H1 (cell line): Measurements from ENCODE around the gene PLXNA4. TPM values are rescaled to one million over a fixed set of nuclear protein-coding genes. Genes with fewer than 3 reads are reported as not detected.

Experiments used
- CTCF ChIA-PET: fragments of 300-600 bp; sonication (Branson Sonifier 250); formaldehyde crosslinking; loops from one replicate; lab custom pipeline; 2021; ENCODE audit not compliant: partially characterized antibody; lab: Charles Lee
- POLR2A ChIA-PET: fragments of 300-600 bp; sonication (Branson Sonifier 250); formaldehyde crosslinking; loops from one replicate; lab custom pipeline; 2021; ENCODE audit warnings: inconsistent platforms; ENCODE audit not compliant: partially characterized antibody; lab: Charles Lee
- DNase-seq, 2 experiments: peaks; one replicate each; pipeline versions ENCODE4 v3.0.0 to v3.0.0-alpha.2; 2010 to 2022; ENCODE audit warnings: low spot score in 2 of 2, low read depth in 1 of 2, mixed read lengths in 1 of 2
- FAIRE-seq: peaks from 2 replicates; lab custom pipeline; 2011; peaks lifted over from hg19 to GRCh38; lab: Jason Lieb, UNC
- H2AFZ ChIP-seq: 2 replicates; pipeline ENCODE4 v1.8.1; 2012; ENCODE audit warnings: low read length, inconsistent platforms
- H2AK5ac ChIP-seq: 2 replicates; pipeline ENCODE4 v1.6.1; 2013; ENCODE audit warnings: low read depth, low read length
- H2BK120ac ChIP-seq: replicated peaks from 2 replicates; pipeline ENCODE3; 2013; ENCODE audit warnings: low read depth, low read length, inconsistent platforms
- H2BK12ac ChIP-seq: 2 replicates; pipeline ENCODE4 v1.6.1; 2013; ENCODE audit warnings: low read depth, low read length
- H2BK15ac ChIP-seq: 2 replicates; pipeline ENCODE4 v1.6.1; 2013; ENCODE audit warnings: low read length
- H2BK20ac ChIP-seq: 2 replicates; pipeline ENCODE4 v1.6.1; 2013; ENCODE audit warnings: low read length
- H2BK5ac ChIP-seq: 2 replicates; pipeline ENCODE4 v1.6.1; 2013; ENCODE audit warnings: low read depth, low read length
- H3K14ac ChIP-seq: 2 replicates; pipeline ENCODE4 v1.6.1; 2013; ENCODE audit warnings: inconsistent platforms; ENCODE audit not compliant: insufficient read length
- H3K18ac ChIP-seq: 2 replicates; pipeline ENCODE4 v1.6.1; 2013; ENCODE audit warnings: low read length; ENCODE audit errors: extremely low read depth
- H3K23ac ChIP-seq: 2 replicates; pipeline ENCODE4 v1.6.1; 2013; ENCODE audit warnings: inconsistent platforms; ENCODE audit not compliant: insufficient read length
- H3K23me2 ChIP-seq: 2 replicates; pipeline ENCODE4 v1.6.1; 2013; ENCODE audit warnings: low read depth, low read length
- H3K27ac ChIP-seq: 2 replicates; pipeline ENCODE4 v1.6.1; 2011; ENCODE audit warnings: low read depth, low read length, inconsistent platforms
- H3K27me3 ChIP-seq, 4 experiments: replicated peaks in 1 of 4; 1 replicate in 1 of 4; 2 replicates in 3 of 4; pipeline versions ENCODE4 v1.6.1 to v1.8.1; 2011 to 2013; ENCODE audit warnings: low read length in 3 of 4, mild to moderate bottlenecking in 3 of 4, inconsistent platforms in 2 of 4, mixed read lengths in 2 of 4, moderate library complexity in 1 of 4; ENCODE audit not compliant: control insufficient read depth in 3 of 4, insufficient read depth in 3 of 4; ENCODE audit errors: extremely low read depth in 1 of 4
- H3K36me3 ChIP-seq, 4 experiments: 2 replicates each; pipeline versions ENCODE4 v1.6.1 to v1.8.1; 2011 to 2013; ENCODE audit warnings: mild to moderate bottlenecking in 4 of 4, low read length in 3 of 4, moderate library complexity in 2 of 4, control low read depth in 1 of 4, inconsistent platforms in 1 of 4; ENCODE audit not compliant: insufficient read depth in 4 of 4, control insufficient read depth in 2 of 4
- H3K4ac ChIP-seq: replicated peaks from 2 replicates; pipeline ENCODE3; 2013; ENCODE audit warnings: low read length, low read depth, mixed read lengths, inconsistent platforms; ENCODE audit not compliant: insufficient read length
- H3K4me1 ChIP-seq, 4 experiments: replicated peaks in 1 of 4; 1 replicate in 1 of 4; 2 replicates in 3 of 4; pipeline versions ENCODE4 v1.6.1 to v1.8.1; 2011 to 2013; ENCODE audit warnings: low read length in 3 of 4, inconsistent platforms in 2 of 4, mixed read lengths in 1 of 4; ENCODE audit not compliant: insufficient read depth in 4 of 4, control insufficient read depth in 3 of 4
- H3K4me2 ChIP-seq, 2 experiments: 2 replicates each; pipeline versions ENCODE4 v1.6.1 to v1.8.1; 2011 to 2013; ENCODE audit warnings: low read depth in 2 of 2, low read length in 2 of 2, control low read depth in 1 of 2, inconsistent platforms in 1 of 2, mild to moderate bottlenecking in 1 of 2; ENCODE audit not compliant: insufficient read depth in 1 of 2
- H3K4me3 ChIP-seq, 4 experiments: fragments of 200-600, 300-600 bp in 1 of 4; sonication (generic), shearing (Covaris generic), sonication (Bioruptor Twin) in 1 of 4; 2 replicates each; pipeline versions ENCODE4 v1.5.1 to v1.8.1; 2011 to 2016; ENCODE audit warnings: low read length in 4 of 4, low read depth in 3 of 4, control low read depth in 2 of 4, inconsistent platforms in 2 of 4, mild to moderate bottlenecking in 2 of 4, mixed read lengths in 1 of 4, moderate library complexity in 1 of 4; ENCODE audit not compliant: insufficient read depth in 2 of 4; ENCODE audit errors: extremely low read depth in 1 of 4
- H3K56ac ChIP-seq: replicated peaks from 2 replicates; pipeline ENCODE3; 2013; ENCODE audit warnings: low read depth, mild to moderate bottlenecking, mixed read lengths, low read length, inconsistent platforms; ENCODE audit not compliant: insufficient read length
- H3K79me1 ChIP-seq: 2 replicates; pipeline ENCODE4 v1.6.1; 2013; ENCODE audit warnings: low read depth, low read length, control low read depth
- H3K79me2 ChIP-seq, 2 experiments: 2 replicates each; pipeline versions ENCODE4 v1.6.1 to v1.8.1; 2012 to 2013; ENCODE audit warnings: low read length in 2 of 2, mild to moderate bottlenecking in 2 of 2, inconsistent platforms in 1 of 2; ENCODE audit not compliant: insufficient read depth in 2 of 2, control insufficient read depth in 1 of 2
- H3K9ac ChIP-seq, 4 experiments: replicated peaks in 1 of 4; 1 replicate in 1 of 4; 2 replicates in 3 of 4; pipeline versions ENCODE4 v1.6.1 to v1.8.1; 2011 to 2013; ENCODE audit warnings: low read depth in 3 of 4, low read length in 3 of 4, control low read depth in 2 of 4, mild to moderate bottlenecking in 2 of 4, moderate library complexity in 2 of 4, inconsistent platforms in 1 of 4; ENCODE audit errors: extremely low read depth in 1 of 4
- H3K9me3 ChIP-seq, 2 experiments: 2 replicates each; pipeline versions ENCODE4 v1.6.1 to v1.8.1; 2012 to 2013; ENCODE audit warnings: mild to moderate bottlenecking in 2 of 2, moderate library complexity in 2 of 2, control low read depth in 1 of 2, inconsistent platforms in 1 of 2, low read depth in 1 of 2, low read length in 1 of 2, mixed read lengths in 1 of 2; ENCODE audit not compliant: insufficient read depth in 2 of 2
- H4K20me1 ChIP-seq, 2 experiments: replicated peaks in 1 of 2; 2 replicates each; pipeline versions ENCODE3 to v1.8.1; 2011 to 2013; ENCODE audit warnings: inconsistent platforms in 2 of 2, low read length in 2 of 2, mild to moderate bottlenecking in 1 of 2; ENCODE audit not compliant: insufficient read depth in 2 of 2, control insufficient read depth in 1 of 2
- H4K5ac ChIP-seq: 2 replicates; pipeline ENCODE4 v1.6.1; 2013; ENCODE audit warnings: low read length, low read depth, mixed read lengths, inconsistent platforms; ENCODE audit not compliant: insufficient read length
- H4K8ac ChIP-seq: 2 replicates; pipeline ENCODE4 v1.8.0; 2013; ENCODE audit warnings: mild to moderate bottlenecking, moderate library complexity, low read length, inconsistent platforms; ENCODE audit not compliant: insufficient read depth; ENCODE audit errors: extremely low read depth
- H4K91ac ChIP-seq: replicated peaks from 2 replicates; pipeline ENCODE3; 2013; ENCODE audit warnings: low read length, mixed read lengths, inconsistent platforms; ENCODE audit not compliant: insufficient read length
- CBX5 ChIP-seq: fragments of 300-800, 300-1000 bp; sonication (generic); IDR thresholded peaks from 2 replicates; pipeline ENCODE4 v1.7.1; 2016; ENCODE audit warnings: antibody characterized with exemption, low read length, low read depth
- EGR1 ChIP-seq: IDR thresholded peaks from 2 replicates; pipeline ENCODE4 v1.6.1; 2011; ENCODE audit warnings: low read depth, low read length, borderline replicate concordance
- SIRT6 ChIP-seq: IDR thresholded peaks from one replicate; pipeline ENCODE4 v1.7.1; 2012; ENCODE audit warnings: low read length, inconsistent platforms
- TCF12 ChIP-seq: IDR thresholded peaks from 2 replicates; pipeline ENCODE4 v1.6.1; 2011; ENCODE audit warnings: low read depth, mild to moderate bottlenecking, low read length
- WGBS, 2 experiments: shearing (Covaris generic) in 1 of 2; methylation state at CpG; one replicate each; pipeline versions ENCODE4 v1.1.6 to v1.1.7; 2013 to 2015; ENCODE audit warnings: low lambda C conversion rate in 2 of 2, mixed read lengths in 2 of 2, inconsistent platforms in 1 of 2, low coverage in 1 of 2, missing lambda C conversion rate in 1 of 2; ENCODE audit not compliant: insufficient replicate concordance in 2 of 2, insufficient coverage in 1 of 2, insufficient read length in 1 of 2; ENCODE audit errors: extremely low coverage in 1 of 2, missing lambda C conversion rate in 1 of 2; 5-methylcytosine and 5-hydroxymethylcytosine counted together
- polyA plus RNA-seq, 7 experiments: library from polyadenylated mRNA; depleted of rRNA in 3 of 7; stranded (reverse) in 5 of 7; unstranded in 2 of 7; fragments of >200 nt in 5 of 7; fragments of 200-250 nt in 2 of 7; gene quantifications; 1 replicate in 5 of 7; 2 replicates in 1 of 7; 4 replicates in 1 of 7; pipeline versions ENCODE4 v1.2.1 to v1.2.3, GENCODE V29; 2011 to 2013; ENCODE audit warnings: missing spikeins in 2 of 7, mixed read lengths in 2 of 7
- total RNA-seq: library from RNA; stranded (reverse); fragmentation: NEBNext Ultra II Directional; extraction: Animal tissue kit (Norgen Biotek cat#: 25700); gene quantifications from 2 replicates; pipeline ENCODE4 v1.2.1, GENCODE V29; 2021

Gene PLXNA4
- total and polyA plus RNA-seq, 2 of the 8 experiments (the other 6 are each of a cell fraction or from before 2014, with no cell fraction given): 0.76 to 0.79 TPM

- Histone ChIP-seq H2BK5ac (no peak overlapping the region), H4K8ac (no peak overlapping the region), H4K20me1 (peaks cover 0 to 1% of the 10 kb centered on the region in 2 experiments), H3K9me3 (no peaks in the 10 kb centered on the region), H3K56ac (no peak overlapping the region), H3K79me2 (no peaks in the 10 kb centered on the region), H2BK12ac (no peak overlapping the region), H3K79me1 (no peaks in the 10 kb centered on the region; the same call in 1 of the 2 replicates), H2BK20ac (no peak overlapping the region), H3K9ac (no peak overlapping the region), H2BK120ac (no peak overlapping the region), H3K14ac (no peak overlapping the region), H3K4me2 (no peak overlapping the region), H3K23ac (no peak overlapping the region), H3K27me3 (no peaks in the 10 kb centered on the region), H3K4me3 (no peak overlapping the region), H4K91ac (no peak overlapping the region), H3K4me1 (no peaks in the 10 kb centered on the region), H2AK5ac (no peak overlapping the region), H4K5ac (no peak overlapping the region), H3K18ac (no peak overlapping the region), H3K4ac (no peak overlapping the region), H3K36me3 (no peaks in the 10 kb centered on the region), H2AFZ (no peak overlapping the region), H2BK15ac (no peak overlapping the region), H3K27ac (no peak overlapping the region), H3K23me2 (no peaks in the 10 kb centered on the region)
- 85% methylated on average over 6 of the region's 6 CpGs; no CpG with 5 or more reads in 1 of the 2 experiments for WGBS, 2 experiments
- DNase-seq (no peak), FAIRE-seq (no peak)
- ChIA-PET POLR2A (no interaction called here), CTCF (interaction anchor here (1.5 kb wide), 1 partner anchor 12 kb away, joined by 9 read pairs; no protein-coding TSS in a partner anchor)
- TF ChIP-seq CBX5: no peak
- no peak for TF ChIP-seq EGR1
- TF ChIP-seq SIRT6: no peak
- TF ChIP-seq TCF12: no peak
Observed at GRCh38 chr7:132262160-132262470, 314.2 kb downstream of the PLXNA4 start.
